Activated naive CD8-positive, alpha-beta T cell treated with anti-CD3 and anti-CD28 coated beads, Interleukin-2, amount 50 U/mL, for 16 hours (primary cell): Measurements from ENCODE around the gene TFEB.

ENCODE experiments used
- DNase-seq: peaks from one replicate; pipeline ENCODE4 v3.0.0-alpha.2; 2020; ENCODE audit warnings: low read depth, low spot score

The TFEB gene

DNA sequence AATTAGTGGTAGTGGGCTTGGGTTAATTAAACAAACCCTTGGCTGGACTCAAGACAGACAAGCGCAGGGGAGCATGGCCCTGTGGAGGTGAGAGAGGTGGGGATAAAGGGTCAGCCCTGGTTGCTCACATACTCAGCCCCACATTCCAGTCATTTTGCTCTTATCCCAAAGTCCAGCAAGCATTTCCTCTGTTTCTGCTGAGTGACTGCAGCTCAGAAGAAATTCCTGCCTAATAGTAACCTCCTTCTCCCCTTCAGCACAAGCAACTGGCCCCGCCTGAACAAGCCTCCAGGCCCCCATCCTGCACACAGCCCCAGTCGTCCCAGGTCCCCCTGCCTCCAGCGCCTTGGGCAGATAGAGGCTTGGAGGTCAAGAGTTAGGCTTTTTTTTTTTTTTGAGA, 3.6 kb upstream of the TFEB start:
- DNase-seq = no peak

DNA sequence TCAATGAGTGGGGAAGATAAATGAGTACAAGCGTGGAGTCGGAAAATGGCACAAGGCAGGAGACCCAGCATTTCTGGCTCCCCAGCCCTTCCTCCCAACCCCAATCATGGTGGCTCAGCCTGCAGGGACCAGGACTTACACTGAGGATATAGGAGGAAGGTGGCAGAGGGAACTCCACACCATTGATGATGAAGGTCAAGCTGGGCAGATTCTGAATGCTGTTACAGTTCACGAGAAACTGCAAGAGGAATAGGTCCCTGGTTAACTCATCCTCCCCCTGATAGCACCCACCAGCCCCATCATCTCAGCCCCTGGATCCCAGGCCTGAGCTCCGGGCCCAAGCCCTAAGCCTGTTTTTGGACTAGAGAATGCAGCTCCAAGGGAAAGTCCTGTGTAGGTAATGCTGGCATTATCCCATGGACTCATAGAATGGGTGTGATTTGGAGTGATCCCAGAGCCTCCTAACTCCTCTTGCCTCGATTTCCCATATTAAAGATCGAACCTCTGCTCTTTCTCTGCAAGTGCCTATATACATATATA, 2.3 kb upstream of the TFEB start:
- DNase-seq = no peak

DNA sequence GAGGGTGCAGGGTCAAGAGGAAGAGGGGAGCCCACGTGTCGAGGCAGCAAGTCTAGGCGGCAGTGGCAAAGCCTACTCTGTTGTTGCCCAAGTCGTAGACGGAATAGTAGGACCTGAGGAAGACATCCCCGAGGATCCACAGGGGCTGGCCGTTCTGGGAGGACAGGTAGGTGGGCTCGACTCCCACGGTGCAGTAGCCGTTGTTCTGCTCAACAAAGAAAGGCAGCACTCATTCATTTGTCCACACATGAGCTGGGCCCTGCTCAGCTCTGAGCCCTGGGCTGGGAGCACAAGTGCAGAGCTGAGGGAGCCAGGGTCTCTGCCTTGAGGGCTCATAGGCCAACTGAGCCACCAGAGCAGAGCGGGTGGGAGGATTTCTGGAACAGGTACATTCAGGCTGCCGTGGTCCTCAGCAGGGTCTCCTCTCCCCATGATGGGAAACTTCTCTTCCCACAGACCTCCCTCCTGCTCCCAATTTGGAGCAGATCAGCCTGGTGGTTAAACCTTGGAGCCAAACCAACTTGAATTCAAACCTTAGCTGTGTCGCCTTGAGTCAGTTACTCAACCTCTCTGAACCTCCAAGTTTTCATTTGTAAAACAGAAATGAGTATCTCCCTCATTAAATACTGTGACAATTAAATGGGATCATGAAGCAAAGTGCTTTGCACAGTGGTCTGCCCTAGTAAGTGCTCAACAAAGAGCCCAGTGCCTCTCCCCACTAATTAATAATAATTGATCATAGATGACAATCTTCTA, 1.6 kb upstream of the TFEB start:
- no peak for DNase-seq

DNA sequence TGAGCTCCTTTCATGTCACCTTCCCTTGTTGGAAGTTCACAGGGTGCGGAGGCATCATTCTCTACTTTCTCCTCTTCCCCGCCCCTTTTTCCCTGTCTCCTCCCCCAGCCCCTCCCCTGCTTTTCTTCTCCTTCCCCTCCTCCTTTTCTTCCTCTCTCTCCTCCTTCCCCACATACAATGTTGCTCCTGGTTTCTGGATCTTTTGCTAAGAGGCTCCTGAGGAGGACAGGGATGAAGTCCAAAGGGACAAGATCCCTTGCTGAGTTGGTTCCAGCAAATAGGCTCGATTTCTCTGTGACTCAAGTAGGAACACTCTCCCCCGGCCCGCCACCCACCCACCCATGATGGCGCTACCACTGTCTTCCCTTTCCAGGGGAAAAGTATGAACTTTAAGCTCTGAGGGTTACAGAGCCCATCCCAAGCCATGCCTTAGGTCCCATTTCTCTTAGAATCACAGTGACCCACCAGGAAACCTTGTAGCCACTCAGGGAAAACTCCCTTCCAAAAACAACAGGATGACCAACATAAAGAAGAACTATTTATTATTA, 852 bp upstream of the TFEB start:
- no peak for DNase-seq

DNA sequence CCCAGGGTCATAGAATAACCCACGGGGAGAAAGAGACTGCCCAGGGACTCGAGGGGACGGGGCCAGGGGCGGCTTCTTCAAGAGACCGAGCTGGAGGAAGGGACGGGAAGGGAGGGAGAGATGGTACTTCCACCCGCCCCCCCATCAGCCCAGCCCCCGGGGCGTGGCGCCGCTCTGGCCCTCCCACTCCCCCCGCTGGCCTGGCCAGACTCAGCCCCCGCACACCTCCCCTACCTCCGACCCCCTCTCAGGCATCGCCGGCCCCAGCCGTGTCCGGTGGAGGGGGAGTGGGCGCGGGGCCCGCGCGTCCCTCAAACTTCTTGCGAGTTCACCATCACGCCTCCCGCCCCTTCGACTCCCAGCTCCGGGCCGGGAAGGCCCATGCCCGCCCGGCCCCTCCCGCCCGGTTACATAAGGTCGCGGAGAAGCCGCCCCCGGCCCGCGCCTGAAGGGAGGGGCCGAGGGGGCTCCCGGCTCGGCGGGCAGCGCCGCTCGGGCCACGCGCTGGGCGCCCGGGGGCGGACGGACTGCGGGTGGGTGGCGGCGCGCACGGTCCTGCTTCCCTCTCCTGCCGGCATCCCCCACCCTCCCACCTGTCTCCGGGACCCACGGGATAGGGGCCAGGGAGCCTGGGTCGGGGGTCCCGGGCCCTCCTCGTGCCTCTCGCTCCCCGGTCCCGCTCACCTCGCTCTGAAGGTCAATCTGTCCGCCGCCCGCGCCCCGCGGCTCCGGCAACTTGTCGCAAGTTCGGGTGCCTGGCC, 562 bp downstream of the TFEB start:
- DNase-seq = peak; percentile 14

DNA sequence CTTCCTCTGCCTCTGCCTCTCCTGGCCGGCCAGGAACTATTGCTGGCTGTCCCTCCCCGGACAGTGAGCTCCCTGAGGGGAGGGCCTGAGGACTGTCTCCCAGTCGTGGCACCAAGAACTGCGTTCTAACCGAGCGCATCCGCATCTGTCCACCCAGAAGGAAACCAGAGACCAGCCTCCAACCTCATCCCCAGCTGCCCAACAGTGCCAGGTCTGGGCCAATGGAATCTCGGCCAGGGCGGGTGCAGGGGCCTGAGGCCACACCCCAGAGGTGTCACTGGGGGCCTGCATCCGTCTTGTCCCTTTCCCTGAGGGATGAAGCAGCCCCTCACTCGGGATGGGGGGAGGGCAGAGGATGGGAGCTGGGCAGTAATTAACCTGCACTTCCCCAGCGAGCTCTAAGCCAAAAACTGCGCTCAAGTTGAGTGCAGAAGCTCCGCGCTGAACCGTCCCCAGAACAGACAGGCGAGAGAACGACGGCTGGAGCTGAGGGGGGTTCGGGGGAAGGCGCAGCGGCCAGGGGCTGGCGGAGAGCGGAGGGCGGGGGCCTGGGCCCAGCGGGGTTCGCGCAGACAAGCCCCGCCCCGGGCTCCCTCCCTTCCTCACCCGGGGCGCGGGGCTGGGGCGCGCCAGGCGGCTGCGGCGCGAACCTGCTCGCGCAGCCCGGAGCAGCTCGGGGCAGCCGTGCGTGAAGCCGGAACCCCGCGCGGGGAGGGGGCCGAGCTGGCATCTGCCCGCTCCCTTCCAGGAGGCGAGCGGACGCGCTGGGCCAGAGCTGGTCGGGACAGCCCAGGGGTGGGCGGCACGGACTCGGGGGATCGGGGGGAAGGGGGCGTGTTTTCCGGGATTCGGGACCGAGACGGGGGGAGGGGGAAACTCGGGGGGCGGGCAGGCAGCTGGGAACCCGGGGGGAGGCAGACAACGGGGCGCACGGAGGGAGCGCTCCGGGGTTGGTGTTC, 1.4 kb downstream of the TFEB start:
- DNase-seq = peak; percentile 11

DNA sequence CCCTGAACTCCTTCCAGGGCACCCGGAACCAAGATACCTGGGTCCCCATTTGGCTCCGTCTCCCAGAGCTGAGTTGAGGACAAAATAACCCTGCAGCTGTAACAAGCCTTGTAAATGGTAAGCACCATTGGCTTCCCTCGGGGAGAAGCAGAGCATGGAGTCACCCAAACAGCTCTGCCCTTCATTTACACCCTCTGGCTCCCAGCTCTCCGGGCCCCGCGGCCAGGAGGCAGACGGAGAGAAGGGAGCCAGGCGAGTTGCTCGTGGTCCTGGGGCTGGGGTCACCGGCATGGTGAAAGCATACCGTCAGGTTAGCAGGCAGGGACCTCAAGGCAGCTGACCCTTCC, 2.1 kb downstream of the TFEB start:
- no peak for DNase-seq

DNA sequence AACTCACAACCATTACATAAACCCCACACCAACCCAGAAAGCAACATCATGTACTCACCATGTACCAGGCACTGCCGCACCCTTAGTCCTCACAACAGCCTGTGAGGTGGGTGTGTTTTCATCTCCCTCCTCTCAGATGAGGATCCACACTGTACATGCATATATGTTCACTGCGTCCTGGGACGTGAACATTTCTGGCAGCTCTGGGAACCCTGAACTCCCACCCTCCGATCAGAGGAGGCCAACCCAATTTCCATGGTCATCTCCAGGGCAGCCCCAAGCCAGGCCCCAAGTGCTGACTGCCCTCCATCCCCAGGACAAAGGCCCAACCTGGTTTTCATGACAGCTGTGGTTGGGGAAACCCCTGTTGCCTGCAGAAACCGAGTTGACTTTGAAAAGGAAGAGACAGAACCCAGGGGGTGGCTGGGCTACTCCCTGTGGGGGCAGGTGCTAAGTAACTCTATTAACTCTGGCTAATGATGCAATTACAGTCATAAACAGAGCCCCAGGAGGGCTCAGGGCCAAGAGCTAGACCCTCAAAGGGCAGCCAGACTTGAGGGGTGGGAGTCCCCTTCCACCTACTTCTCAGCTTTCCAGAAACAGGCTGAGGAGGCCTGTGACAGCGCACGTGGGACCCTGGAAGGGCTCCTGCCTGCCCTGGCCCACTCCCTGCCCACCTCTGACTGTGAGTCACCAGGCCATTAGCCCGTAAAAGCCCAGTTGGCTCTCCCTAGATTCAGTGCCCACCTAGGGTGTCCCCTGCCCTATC, 2.6 kb downstream of the TFEB start:
- DNase-seq = peak; percentile 33

DNA sequence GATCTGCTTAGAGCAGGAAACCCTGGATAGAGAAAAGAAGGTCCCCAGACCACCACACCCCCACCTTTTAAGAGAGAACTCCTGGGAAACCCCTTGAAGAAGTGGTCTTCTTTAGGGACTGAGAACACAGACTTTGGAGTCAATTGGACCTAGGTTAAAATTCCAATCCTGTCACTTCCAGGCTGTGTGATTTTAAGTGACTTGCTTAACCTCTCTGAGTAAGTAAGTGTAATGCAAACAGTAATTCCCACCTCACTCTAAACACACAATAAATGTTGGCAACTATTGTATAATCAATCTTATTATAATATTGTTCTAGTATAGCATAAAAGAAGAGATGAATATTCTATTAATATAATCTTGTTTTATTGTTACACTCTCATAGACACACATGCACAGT, 3.3 kb downstream of the TFEB start:
- no peak for DNase-seq

DNA sequence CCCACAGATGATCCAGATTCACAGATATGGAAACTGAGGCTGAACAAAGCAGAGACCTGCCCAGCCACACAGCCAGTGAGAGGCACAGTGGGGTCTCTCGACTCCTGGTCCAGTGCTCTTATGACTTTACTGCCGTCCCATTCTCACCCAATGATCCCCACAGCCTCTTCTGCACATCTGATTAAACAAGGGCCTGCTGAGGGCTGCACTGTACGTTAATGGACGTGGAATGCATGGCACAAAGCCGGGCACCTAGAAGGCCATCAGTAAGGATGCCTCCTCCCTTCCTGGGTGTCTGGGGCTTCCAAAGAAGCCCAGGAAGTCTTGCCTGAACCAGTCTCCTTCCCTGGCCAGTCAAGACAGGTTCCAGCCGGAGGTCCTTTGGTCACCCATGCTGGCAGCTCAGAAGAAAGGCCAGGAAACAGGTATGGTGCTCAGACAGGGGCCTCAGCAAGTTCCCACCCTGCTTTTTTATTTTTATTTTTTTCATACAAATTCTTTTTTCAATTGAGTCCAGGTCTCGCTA, 3.8 kb downstream of the TFEB start:
- no peak for DNase-seq

DNA sequence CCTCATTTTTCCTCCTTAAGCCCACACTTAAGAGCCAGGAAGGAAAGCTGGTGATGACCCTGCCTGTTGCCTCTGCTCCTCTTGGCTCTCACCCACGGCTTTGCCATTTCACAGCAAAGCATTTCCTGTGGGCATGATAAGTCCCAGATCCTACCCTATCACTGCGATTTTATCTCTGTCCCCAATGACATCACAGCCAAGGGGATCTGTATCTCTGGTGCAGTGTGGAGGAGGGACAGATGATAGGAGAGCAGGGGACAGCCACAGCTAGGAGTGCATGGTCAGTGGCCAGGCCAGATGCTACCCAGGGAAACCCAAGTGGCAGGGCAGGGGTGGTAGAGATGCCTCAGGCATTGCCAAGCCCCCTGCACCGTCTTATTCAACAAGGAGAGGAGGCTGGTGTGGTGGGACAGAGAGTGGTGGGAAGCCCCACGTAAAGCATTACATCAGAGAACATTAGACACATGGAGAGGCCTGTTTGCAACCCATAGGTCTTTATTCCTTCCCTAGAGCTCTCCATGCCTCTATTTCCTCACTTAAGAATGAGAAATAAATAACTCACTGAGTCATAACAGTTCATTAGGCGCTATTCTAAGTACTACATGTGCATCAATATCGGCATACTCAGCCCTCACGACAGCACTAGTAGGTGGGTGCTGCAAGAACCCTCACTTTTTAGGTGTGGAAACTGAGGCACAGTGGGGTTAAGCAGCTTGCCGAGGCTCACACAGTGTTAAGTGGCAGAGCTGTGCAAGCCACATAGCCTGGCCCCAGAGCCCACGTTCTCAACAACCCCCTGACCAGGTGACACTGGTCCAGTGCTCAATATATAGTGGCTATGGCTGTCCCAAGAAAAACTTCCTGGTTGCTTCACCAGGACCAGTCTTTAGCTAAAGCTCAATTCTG, 4.6 kb downstream of the TFEB start:
- no peak for DNase-seq

DNA sequence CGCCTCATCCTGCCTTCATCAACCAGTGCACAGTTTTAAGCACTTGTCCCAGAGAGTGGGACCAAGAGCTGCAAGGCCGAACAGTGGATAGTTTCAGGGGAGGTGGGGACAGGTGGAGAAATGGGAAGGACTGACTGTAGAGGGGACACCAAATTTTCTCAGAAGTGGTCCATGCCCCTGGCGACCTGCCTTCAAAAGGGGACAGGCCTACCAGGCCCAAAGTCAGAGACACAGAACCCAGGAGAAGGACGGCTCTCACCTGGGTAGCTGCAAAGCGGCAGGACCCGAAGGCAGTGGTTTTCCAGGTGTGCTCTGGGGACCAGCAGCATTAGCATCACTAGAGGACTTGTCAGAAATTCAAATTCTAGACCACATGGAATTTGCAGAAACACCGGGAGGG, 5.8 kb downstream of the TFEB start:
- no peak for DNase-seq

DNA sequence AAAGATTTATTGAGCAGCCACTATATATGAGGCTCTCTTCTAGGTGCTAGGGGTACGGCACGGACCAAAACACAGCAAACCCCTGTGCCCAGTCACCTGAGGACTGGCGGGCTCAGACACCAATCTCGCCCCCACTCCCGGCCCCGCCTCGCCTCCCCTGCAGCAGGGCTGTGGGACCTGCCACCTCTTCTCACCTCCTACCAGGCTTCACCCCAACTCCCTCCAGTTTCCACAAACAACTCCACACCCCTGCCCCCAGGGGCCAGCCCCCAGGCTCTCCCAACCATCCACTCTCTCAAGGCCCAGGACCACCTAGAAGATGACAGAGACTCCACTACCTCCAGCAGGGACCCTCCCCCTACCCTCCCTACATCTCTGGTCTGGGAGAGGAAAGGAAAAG, 6.5 kb downstream of the TFEB start:
- no peak for DNase-seq

DNA sequence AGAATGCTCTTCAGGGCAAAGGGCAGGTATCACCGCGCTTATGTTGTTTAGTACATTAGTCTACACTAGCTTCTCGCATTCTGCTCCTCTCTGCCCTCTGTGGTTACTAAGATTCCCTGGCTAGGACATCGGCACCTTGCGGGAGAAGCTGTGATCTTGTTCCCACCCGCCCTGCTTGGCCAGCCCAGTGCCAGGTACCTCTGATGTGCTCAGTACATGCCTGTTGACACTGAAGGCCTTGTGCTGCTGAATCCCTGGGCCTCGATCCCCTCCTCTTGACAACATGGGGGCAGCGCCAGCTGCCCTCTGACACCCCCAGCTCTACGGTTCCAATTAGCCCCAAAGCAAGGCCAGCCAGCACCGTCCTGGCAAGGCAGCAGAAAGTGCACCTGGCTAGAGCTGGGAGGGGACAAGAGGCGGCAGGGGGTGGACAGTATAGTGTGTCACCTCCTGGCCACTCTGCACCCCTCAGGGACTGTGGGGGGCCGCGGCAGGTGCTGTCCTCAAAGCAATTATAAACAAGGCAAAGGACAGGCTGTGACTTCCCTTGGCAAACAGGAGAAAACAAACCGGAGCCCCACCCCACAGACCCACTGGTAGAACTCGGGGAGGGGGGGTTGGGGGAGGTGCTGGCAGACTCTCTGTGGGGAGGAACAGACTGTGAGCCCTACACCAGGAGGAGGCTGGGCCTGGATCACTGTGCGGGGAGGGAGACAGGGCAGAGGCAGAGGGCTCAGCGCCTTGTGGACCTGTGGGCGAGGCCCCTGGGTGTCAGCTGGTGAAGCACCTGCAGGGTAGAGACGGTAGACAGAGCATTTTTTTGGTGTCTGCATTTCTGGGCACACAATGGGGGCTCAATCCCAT, 7.1 kb downstream of the TFEB start:
- DNase-seq = no peak

DNA sequence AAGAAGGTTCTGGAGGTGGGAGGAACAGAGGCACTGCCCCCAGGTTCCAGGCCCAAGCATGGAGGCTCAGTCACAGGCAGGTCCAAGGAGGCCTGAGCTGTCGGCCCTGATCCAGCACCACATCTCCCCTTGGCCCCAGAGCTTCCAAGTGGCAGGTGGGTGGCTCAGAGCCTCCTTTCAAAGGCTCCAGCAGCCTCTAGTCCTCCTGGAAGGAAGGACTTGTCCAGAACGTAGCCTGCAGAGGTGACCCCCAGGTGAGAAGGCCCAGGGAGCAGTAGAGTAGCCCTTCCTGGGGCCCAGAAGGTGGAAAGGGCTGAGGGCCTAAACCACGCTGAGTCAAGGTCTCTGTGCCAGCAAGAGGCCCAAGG, 7.7 kb downstream of the TFEB start:
- DNase-seq = no peak

DNA sequence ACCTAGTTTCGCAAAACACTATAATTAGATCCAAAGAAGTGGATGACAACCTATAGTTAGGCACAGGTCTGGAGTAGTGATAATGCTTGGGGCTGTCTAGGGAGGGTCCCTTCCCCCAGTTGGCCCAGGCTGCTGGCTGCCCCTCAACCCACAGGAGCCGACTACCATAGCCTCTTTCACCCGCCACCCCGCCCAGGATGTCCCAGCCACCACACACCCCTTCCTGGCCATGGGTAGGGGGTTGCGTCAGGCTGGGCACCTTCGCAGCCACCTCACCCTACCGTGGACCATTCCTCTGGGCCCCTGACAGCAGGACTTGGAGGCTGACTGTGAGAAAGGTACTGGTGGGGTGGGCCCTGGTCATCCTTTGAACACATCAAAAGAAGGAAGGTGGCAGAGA, 8.5 kb downstream of the TFEB start:
- no peak for DNase-seq

DNA sequence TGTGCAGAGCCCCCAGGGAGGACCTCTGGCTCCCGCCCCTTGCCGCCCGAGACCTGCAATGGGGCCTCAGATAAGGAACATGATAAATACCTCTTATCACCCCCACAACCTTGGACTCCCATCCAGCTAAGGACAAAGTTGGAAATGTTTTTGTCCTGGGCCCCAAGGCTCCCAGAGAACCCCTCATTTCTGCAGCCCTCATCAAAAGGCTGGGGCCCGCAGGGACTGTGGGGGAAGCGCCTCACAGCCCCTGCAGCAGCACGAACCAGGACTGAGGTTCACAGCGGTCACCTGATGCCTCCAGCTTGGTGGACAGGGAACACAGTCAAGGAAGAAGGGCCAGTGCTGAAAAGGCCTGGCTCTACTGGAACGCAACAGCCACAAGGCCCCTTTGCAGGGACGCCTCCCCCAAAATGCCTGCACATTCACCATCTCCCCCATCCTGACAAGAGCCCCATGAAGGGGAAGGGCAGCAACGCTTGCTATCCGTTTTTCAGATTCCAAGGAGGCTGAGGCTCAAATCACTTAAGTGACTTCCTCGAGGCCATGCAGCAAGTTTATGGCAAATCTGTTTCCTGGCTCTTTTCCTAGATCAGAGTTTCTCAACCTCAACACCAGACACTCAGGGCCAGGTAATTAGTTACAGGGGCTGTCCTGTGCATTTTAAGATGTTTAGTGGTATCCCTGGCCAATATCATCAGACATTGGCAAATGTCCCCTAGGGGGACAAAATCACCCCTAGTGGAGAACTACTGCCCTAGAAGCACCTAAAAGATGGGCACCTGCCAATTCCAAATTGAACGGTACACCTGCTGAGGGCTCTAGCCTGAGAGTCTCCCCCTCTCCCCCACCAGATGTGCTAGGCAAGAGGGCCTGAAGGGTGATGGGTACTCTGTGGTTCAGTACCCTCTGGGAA, 10.6 kb downstream of the TFEB start:
- DNase-seq = no peak

DNA sequence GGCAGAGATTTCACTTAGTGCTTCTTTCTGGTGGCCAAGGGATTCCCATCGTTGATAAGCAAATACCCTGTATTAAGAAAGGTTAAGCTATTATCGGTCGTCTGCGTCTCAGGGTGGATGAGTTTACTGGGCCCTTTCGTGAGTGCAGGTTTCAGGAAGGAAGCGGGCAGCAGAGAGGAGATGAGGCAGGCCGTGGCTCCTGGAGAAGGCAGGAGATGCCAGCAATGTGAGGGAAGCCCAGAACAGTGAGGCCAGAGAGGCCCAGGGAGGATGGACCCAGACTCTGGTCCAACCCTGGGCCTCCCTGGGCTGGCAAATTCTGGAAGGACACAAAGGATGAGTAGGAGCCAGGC, 11.2 kb downstream of the TFEB start:
- DNase-seq = no peak
